Cardiac fibroblast (primary cell): Measurements from ENCODE around the gene ZMYND8.

ENCODE experiments used
- DNase-seq, 2 donors: peaks; one replicate each; pipeline versions ENCODE4 v3.0.0 to v3.0.0-alpha.2; 2010; ENCODE audit warnings: low read depth in 2 of 2
- H3K4me3 ChIP-seq, 2 donors: replicated peaks in 1 of 2; 1 replicate in 1 of 2; 2 replicates in 1 of 2; pipeline ENCODE4 v1.5.1; 2011; ENCODE audit warnings: low read depth in 2 of 2, low read length in 2 of 2, mild to moderate bottlenecking in 2 of 2, moderate library complexity in 1 of 2
- CTCF ChIP-seq: IDR thresholded peaks from one replicate; pipeline ENCODE4 v1.5.1; 2011; ENCODE audit warnings: low read depth, mild to moderate bottlenecking, low read length, inconsistent platforms

ZMYND8 gene

GRCh38 chr20:47188540-47188939 lies 168.0 kb downstream of the ZMYND8 start:
- no peak for TF ChIP-seq CTCF
- no peak for DNase-seq
- no peak overlapping the region for H3K4me3 ChIP-seq

GRCh38 chr20:47187450-47188195 lies 168.9 kb downstream of the ZMYND8 start:
- no peak for TF ChIP-seq CTCF
- DNase-seq, result no peak
- H3K4me3 ChIP-seq, result no peak overlapping the region

GRCh38 chr20:47183367-47183766 lies 173.1 kb downstream of the ZMYND8 start:
- H3K4me3 ChIP-seq, result no peak overlapping the region
- DNase-seq, result no peak
- no peak for TF ChIP-seq CTCF

GRCh38 chr20:47181056-47181862 lies 175.2 kb downstream of the ZMYND8 start:
- DNase-seq, result peak; percentile 68 to 89
- H3K4me3 ChIP-seq, result no peak overlapping the region
- TF ChIP-seq CTCF, result no peak

GRCh38 chr20:47179267-47179666 lies 177.2 kb downstream of the ZMYND8 start:
- no peak for TF ChIP-seq CTCF
- no peak overlapping the region for H3K4me3 ChIP-seq
- no peak for DNase-seq

GRCh38 chr20:47178851-47179250 lies 177.6 kb downstream of the ZMYND8 start:
- TF ChIP-seq CTCF, result no peak
- no peak overlapping the region for H3K4me3 ChIP-seq
- DNase-seq, result no peak
